Cardiac muscle cell (in vitro differentiated cells and primary cell): ENCODE measurements around the gene MAPK6. TPM values are rescaled to one million over a fixed set of nuclear protein-coding genes. Genes with fewer than 3 reads are reported as not detected.

Experiments
- DNase-seq, 2 donors: peaks; one replicate each; pipeline versions ENCODE4 v3.0.0 to v3.0.0-alpha.2; 2010 to 2017; ENCODE audit warnings: low read depth in 1 of 2, low spot score in 1 of 2
- H3K27ac ChIP-seq: fragments of 200-600 bp; sonication (generic); 2 replicates; pipeline ENCODE4 v1.5.1; 2016
- H3K27me3 ChIP-seq: fragments of 200-600 bp; sonication (generic); 2 replicates; pipeline ENCODE4 v1.6.0; 2016; ENCODE audit warnings: control low read depth
- H3K36me3 ChIP-seq: fragments of 200-600 bp; sonication (generic); 2 replicates; pipeline ENCODE4 v1.5.1; 2016; ENCODE audit warnings: control low read depth
- H3K4me1 ChIP-seq: fragments of 200-600 bp; sonication (generic); 2 replicates; pipeline ENCODE4 v1.8.1; 2017; ENCODE audit warnings: low read depth, mild to moderate bottlenecking, mixed run types
- H3K4me3 ChIP-seq: fragments of 200-600 bp; sonication (generic); 2 replicates; pipeline ENCODE4 v1.5.1; 2016; ENCODE audit warnings: mild to moderate bottlenecking
- H3K9me3 ChIP-seq: fragments of 200-600 bp; sonication (generic); 2 replicates; pipeline ENCODE4 v1.5.1; 2017; ENCODE audit warnings: low read depth, mild to moderate bottlenecking, control low read depth
- CTCF ChIP-seq: IDR thresholded peaks from 2 replicates; pipeline ENCODE4 v1.5.1; 2012; ENCODE audit warnings: low read depth, mild to moderate bottlenecking, low read length
- polyA plus RNA-seq: library from polyadenylated mRNA; unstranded; fragments of >200 nt; fragmentation: Nextera tagmentation; extraction: Ambion mirVana; gene quantifications from 2 replicates; pipeline ENCODE4 v1.2.1, GENCODE V29; 2016
- total RNA-seq: library from RNA; depleted of rRNA; stranded (reverse); fragments of >200 nt; gene quantifications from 2 replicates; pipeline ENCODE4 v1.2.3, GENCODE V29; 2016

Gene MAPK6
- total and polyA plus RNA-seq, 2 experiments from 2014 or later = 14.1 to 24.7 TPM

- no peaks in the 10 kb centered on the region for H3K36me3 ChIP-seq
- peak; percentile 79 to 92 for DNase-seq
- no peaks in the 10 kb centered on the region for H3K9me3 ChIP-seq
- H3K27me3 ChIP-seq = no peaks in the 10 kb centered on the region
- peak overlapping the region; percentile 88 for H3K4me3 ChIP-seq
- no peak for TF ChIP-seq CTCF
- peaks cover 10% of the 10 kb centered on the region for H3K4me1 ChIP-seq
- peak overlapping the region; percentile 98 for H3K27ac ChIP-seq
Measured at GRCh38 chr15:52019394-52020220, 588 bp downstream of the MAPK6 start.

- Histone ChIP-seq H3K36me3 (no peaks in the 10 kb centered on the region), H3K27me3 (no peaks in the 10 kb centered on the region), H3K27ac (peak overlapping the region; percentile 98), H3K4me3 (peak overlapping the region; percentile 88), H3K4me1 (peaks cover 10% of the 10 kb centered on the region), H3K9me3 (no peaks in the 10 kb centered on the region)
- DNase-seq = peak in 1 of 2 donors; percentile 44
- TF ChIP-seq CTCF = no peak
Measured at GRCh38 chr15:52020221-52021085, 1.4 kb downstream of the MAPK6 start.

- H3K4me1 ChIP-seq = peaks cover 10% of the 10 kb centered on the region
- DNase-seq = peak; percentile 52 to 93
- peak overlapping the region; percentile 98 for H3K27ac ChIP-seq
- no peaks in the 10 kb centered on the region for H3K9me3 ChIP-seq
- no peak for TF ChIP-seq CTCF
- no peaks in the 10 kb centered on the region for H3K27me3 ChIP-seq
- no peaks in the 10 kb centered on the region for H3K36me3 ChIP-seq
- peak overlapping the region; percentile 88 for H3K4me3 ChIP-seq
Measured at GRCh38 chr15:52021128-52021671, 2.2 kb downstream of the MAPK6 start.

GRCh38 chr15:52021892-52022540 lies 3.0 kb downstream of the MAPK6 start:
- TF ChIP-seq CTCF = no peak
- no peaks in the 10 kb centered on the region for H3K9me3 ChIP-seq
- no peaks in the 10 kb centered on the region for H3K36me3 ChIP-seq
- peaks cover 10% of the 10 kb centered on the region for H3K4me1 ChIP-seq
- H3K27ac ChIP-seq = no peak overlapping the region
- no peak overlapping the region for H3K4me3 ChIP-seq
- H3K27me3 ChIP-seq = no peaks in the 10 kb centered on the region
- DNase-seq = no peak
